GM12878 (cell line): ENCODE results near the gene PPP2R5D. TPM values are rescaled to one million over a fixed set of nuclear protein-coding genes. Genes with fewer than 3 reads are reported as not detected.

Source experiments
- ATAC-seq: fragments of 200-7000 bp; cut with Tn5 transposase; 3 replicates; pipeline ENCODE4 v1.9.1; 2020; ENCODE audit warnings: mild to moderate bottlenecking, moderate library complexity
- BruUV-seq: library from RNA; stranded (reverse); fragments of 400-500 nt; replicated peaks from 2 replicates; lab custom pipeline; 2021; lab: Mats Ljungman, UMichigan
- CTCF ChIA-PET: fragments of 300-600 bp; sonication (Branson Sonifier 250); formaldehyde crosslinking; extraction: SDS; loops from one replicate; lab custom pipeline; 2021; ENCODE audit warnings: inconsistent platforms; lab: Yijun Ruan, JAX
- POLR2A ChIA-PET: fragments of 350-600 bp; formaldehyde crosslinking; extraction: SDS; loops from one replicate; lab custom pipeline; 2021; ENCODE audit warnings: inconsistent platforms; lab: Charles Lee
- RAD21 ChIA-PET: fragments of 300-600 bp; sonication (Branson Sonifier 250); formaldehyde crosslinking; loops from one replicate; lab custom pipeline; 2023; ENCODE audit warnings: antibody characterized with exemption; ENCODE audit not compliant: unreplicated experiment; lab: Charles Lee
- SMC1A ChIA-PET: fragments of 300-600 bp; sonication (Branson Sonifier 250); formaldehyde crosslinking; loops from one replicate; lab custom pipeline; 2023; ENCODE audit not compliant: unreplicated experiment, uncharacterized antibody; lab: Charles Lee
- DNase-seq: peaks from one replicate; pipeline ENCODE4 v3.0.0-alpha.2; 2011; ENCODE audit warnings: low read depth, low spot score
- FAIRE-seq: peaks from 3 replicates; lab custom pipeline; 2011; peaks lifted over from hg19 to GRCh38; lab: Jason Lieb, UNC
- H2AFZ ChIP-seq: 2 replicates; pipeline ENCODE4 v1.6.0; 2011; ENCODE audit warnings: low read depth, low read length, control low read depth; ENCODE audit not compliant: control insufficient read depth
- H3K27ac ChIP-seq: 2 replicates; pipeline ENCODE4 v1.5.1; 2011; ENCODE audit warnings: control low read depth; ENCODE audit not compliant: control insufficient read depth, insufficient read depth
- H3K27me3 ChIP-seq, 2 experiments: replicated peaks in 1 of 2; 2 replicates each; pipeline versions ENCODE4 v1.6.0 to v1.6.1; 2011; ENCODE audit warnings: low read length in 1 of 2; ENCODE audit not compliant: control insufficient read depth in 2 of 2, insufficient read depth in 2 of 2
- H3K36me3 ChIP-seq, 2 experiments: 2 replicates each; pipeline ENCODE4 v1.5.1; 2011; ENCODE audit warnings: low read length in 1 of 2; ENCODE audit not compliant: control insufficient read depth in 2 of 2, insufficient read depth in 2 of 2
- H3K4me1 ChIP-seq: 2 replicates; pipeline ENCODE4 v1.6.1; 2011; ENCODE audit warnings: mild to moderate bottlenecking, low read length, moderate library complexity, mixed read lengths; ENCODE audit not compliant: control insufficient read depth, insufficient read depth
- H3K4me2 ChIP-seq: 2 replicates; pipeline ENCODE4 v1.6.0; 2011; ENCODE audit warnings: control low read depth; ENCODE audit not compliant: control insufficient read depth, insufficient read depth
- H3K4me3 ChIP-seq: fragments of 200-600 bp; sonication (generic); 2 replicates; pipeline ENCODE4 v1.5.1; 2016
- H3K79me2 ChIP-seq: 2 replicates; pipeline ENCODE4 v1.6.0; 2011; ENCODE audit warnings: low read length; ENCODE audit not compliant: control insufficient read depth, insufficient read depth
- H3K9ac ChIP-seq: 2 replicates; pipeline ENCODE4 v1.8.0; 2011; ENCODE audit warnings: low read length, control low read depth, mixed read lengths; ENCODE audit not compliant: control insufficient read depth, insufficient read depth
- H3K9me3 ChIP-seq: replicated peaks from 3 replicates; pipeline ENCODE4 v1.5.1; 2011; ENCODE audit warnings: mild to moderate bottlenecking, low read length; ENCODE audit not compliant: control insufficient read depth, insufficient read depth
- H4K20me1 ChIP-seq: 2 replicates; pipeline ENCODE4 v1.6.0; 2011; ENCODE audit not compliant: control insufficient read depth, insufficient read depth
- BMI1 ChIP-seq: fragments of 450-650 bp; IDR thresholded peaks from 2 replicates; pipeline ENCODE4 v1.6.1; 2016; ENCODE audit warnings: mild to moderate bottlenecking, moderate library complexity, borderline replicate concordance
- CHD4 ChIP-seq: fragments of 200-600 bp; sonication (generic); IDR thresholded peaks from 2 replicates; pipeline ENCODE4 v1.6.1; 2016; ENCODE audit warnings: mild to moderate bottlenecking
- CUX1 ChIP-seq: IDR thresholded peaks from 2 replicates; pipeline ENCODE4 v1.6.1; 2012; ENCODE audit warnings: improper control_type of control experiment, low read depth, low read length; ENCODE audit not compliant: insufficient replicate concordance
- FOS ChIP-seq: IDR thresholded peaks from 3 replicates; pipeline ENCODE4 v1.6.1; 2011; ENCODE audit warnings: borderline replicate concordance; ENCODE audit not compliant: insufficient read length; ENCODE audit errors: extremely low read depth
- KDM1A ChIP-seq: fragments of 200-600 bp; sonication (generic); IDR thresholded peaks from 2 replicates; pipeline ENCODE4 v1.6.1; 2016; ENCODE audit warnings: borderline replicate concordance
- MYB ChIP-seq: fragments of 150-350 bp; IDR thresholded peaks from 2 replicates; pipeline ENCODE4 v1.6.1; 2014; ENCODE audit warnings: mild to moderate bottlenecking, low read depth, low read length, borderline replicate concordance
- POLR2A ChIP-seq: IDR thresholded peaks from 2 replicates; pipeline ENCODE4 v1.6.1; 2011; ENCODE audit warnings: low read depth, mild to moderate bottlenecking, low read length
- SIN3A ChIP-seq: IDR thresholded peaks from 2 replicates; pipeline ENCODE4 v1.6.1; 2012; ENCODE audit warnings: low read depth, low read length, improper control_type of control experiment
- SMC3 ChIP-seq: IDR thresholded peaks from 2 replicates; pipeline ENCODE4 v1.6.1; 2011; ENCODE audit warnings: low read length, improper control_type of control experiment, borderline replicate concordance
- TCF12 ChIP-seq: IDR thresholded peaks from 2 replicates; pipeline ENCODE4 v1.6.1; 2011; ENCODE audit warnings: low read depth, mild to moderate bottlenecking, low read length
- ZBTB4 ChIP-seq: fragments of 450-650 bp; formaldehyde crosslinking; IDR thresholded peaks from 2 replicates; pipeline ENCODE4 v1.4.0; 2022; ENCODE audit warnings: mild to moderate bottlenecking, moderate library complexity
- WGBS: methylation state at CpG from one replicate; pipeline ENCODE4 v1.1.6; 2016; ENCODE audit warnings: low lambda C conversion rate; ENCODE audit not compliant: insufficient replicate concordance, insufficient coverage; ENCODE audit errors: missing lambda C conversion rate; 5-methylcytosine and 5-hydroxymethylcytosine counted together
- in situ Hi-C: fragments of 300-500 bp; cut with MboI; formaldehyde crosslinking; loops from 9 replicates; pipeline ENCODE4 v1.14.3; 2018; ENCODE audit warnings: mixed read lengths
- intact Hi-C: fragments of 100-400 bp; cut with micrococcal nuclease; formaldehyde crosslinking; loops from one replicate; pipeline ENCODE4 v1.14.2; 2022; ENCODE audit not compliant: unreplicated experiment
- polyA plus RNA-seq, 11 experiments: library from polyadenylated mRNA; depleted of rRNA in 4 of 11; unstranded in 6 of 11; stranded (reverse) in 5 of 11; fragments of >200 nt; fragmentation: Nextera tagmentation in 4 of 11; fragmentation: Illumina TruSeq in 1 of 11; extraction: Ambion mirVana in 4 of 11; extraction: Trizol in 1 of 11; gene quantifications; 1 replicate in 1 of 11; 2 replicates in 10 of 11; pipeline versions ENCODE4 v1.2.1 to v1.2.3, GENCODE V29; 2011 to 2016; ENCODE audit warnings: inconsistent platforms in 2 of 11, missing spikeins in 2 of 11, low read depth in 1 of 11
- total RNA-seq, 4 experiments: library from RNA; depleted of rRNA in 3 of 4; stranded (reverse); fragments of >200 nt in 3 of 4; fragmentation: Illumina TruSeq in 1 of 4; extraction: Trizol in 1 of 4; gene quantifications; 2 replicates each; pipeline versions ENCODE4 v1.2.1 to v1.2.3, GENCODE V29; 2013 to 2021

PPP2R5D gene
- total and polyA plus RNA-seq, 10 of the 15 experiments (the other 5 are each of a cell fraction or from before 2014, with no cell fraction given) = 1.5 to 59.0 (median 32.0) TPM

- Histone ChIP-seq H3K4me1 (peaks cover 16% of the 10 kb centered on the region), H3K4me3 (no peak overlapping the region), H3K27ac (no peak overlapping the region), H3K27me3 (no peaks in the 10 kb centered on the region), H3K9ac (no peak overlapping the region), H3K9me3 (no peaks in the 10 kb centered on the region), H3K4me2 (no peak overlapping the region), H2AFZ (no peak overlapping the region), H3K79me2 (peaks cover 14% of the 10 kb centered on the region), H4K20me1 (no peaks in the 10 kb centered on the region), H3K36me3 (peaks cover 2 to 8% of the 10 kb centered on the region in 2 experiments; a peak in 2 of 4 replicates)
- ChIA-PET SMC1A (interaction anchor here (0.7 to 1.7 kb wide), 7 partner anchors 11 to 159 kb away, joined by 3 to 6 read pairs (median 3); no protein-coding TSS in a partner anchor), CTCF (interaction anchor here (0.6 to 1.2 kb wide), 4 partner anchors 28 to 140 kb away, joined by 3 to 4 read pairs (median 3); no protein-coding TSS in a partner anchor), POLR2A (interaction anchor here (0.5 to 1.9 kb wide), 4 partner anchors 9 to 469 kb away, joined by 4 to 6 read pairs (median 4); partner anchors contain the start of gene PEX6), RAD21 (interaction anchor here (0.6 to 1.5 kb wide), 2 partner anchors 11 to 95 kb away, joined by 3 read pairs; no protein-coding TSS in a partner anchor)
- in situ Hi-C loops = no loop called here
- no TSS peak for BruUV-seq
- DNase-seq = no peak
- FAIRE-seq = no peak
- ATAC-seq = no peak
- intact Hi-C loops = no loop called here
- TF ChIP-seq SMC3 (no peak), ZBTB4 (CRISPR knock-in tag) (no peak), POLR2A (no peak), CHD4 (no peak), KDM1A (no peak), FOS (no peak), BMI1 (no peak), SIN3A (no peak), MYB (no peak), CUX1 (no peak), TCF12 (no peak)
- WGBS = 100% methylated on average over 1 of the region's 1 CpG
Observed at GRCh38 chr6:42988486-42989020, 4.2 kb downstream of the PPP2R5D start.
